ENCODE measurements around the gene SUMF1.

GRCh38 chr3:4494895-4495264 lies 27.8 kb upstream of the SUMF1 start:
- TF ChIP-seq BHLHE40 (IDR thresholded peaks at IDR 0.05; ENCODE audit: borderline replicate concordance) (no peak), FOXM1 (IDR thresholded peaks at IDR 0.05; ENCODE audit: borderline replicate concordance) (no peak), L3MBTL2 (conservative IDR thresholded peaks at IDR 0.05) (no peak), NFRKB (IDR thresholded peaks at IDR 0.05) (no peak), SUZ12 (IDR thresholded peaks at IDR 0.05) (no peak), TARDBP (IDR thresholded peaks at IDR 0.05) (no peak)

Data from HEK293T (cell line).